Right lung (tissue), 10 donors: ENCODE results near the gene TPD52L2. TPM values are rescaled to one million over a fixed set of nuclear protein-coding genes. Genes with fewer than 3 reads are reported as not detected.

Experiments used
- DNase-seq, 2 donors: peaks; one replicate each; pipeline ENCODE4 v3.0.0-alpha.2; 2013
- long read RNA-seq, 8 donors: transcript quantifications; one replicate each; lab custom pipeline, GENCODE V29; 2026
- polyA plus RNA-seq, 5 donors: library from polyadenylated mRNA; unstranded; fragments of 120-200 nt; gene quantifications; one replicate each; pipeline versions ENCODE4 v1.2.1 to v1.2.3, GENCODE V29; 2013; ENCODE audit warnings: inconsistent platforms in 1 of 5, low replicate concordance in 1 of 5; ENCODE audit not compliant: insufficient read length in 5 of 5, insufficient read depth in 1 of 5

Gene TPD52L2
- polyA plus RNA-seq: 10 to 100 TPM; 81.9 to 93.7 (median 86.7) TPM
- long read RNA-seq, donor 1, full-length matches to known transcripts: 40 of 68 reads
- long read RNA-seq, donor 1, partial matches to known transcripts: 28 of 68 reads
- long read RNA-seq, donor 1, other reads (novel, unspliced or antisense): 0 of 68 reads
- long read RNA-seq, donor 2, full-length matches to known transcripts: 21 of 21 reads
- long read RNA-seq, donor 2, partial matches to known transcripts: 0 of 21 reads
- long read RNA-seq, donor 2, other reads (novel, unspliced or antisense): 0 of 21 reads
- long read RNA-seq, donor 3, full-length matches to known transcripts: 20 of 38 reads
- long read RNA-seq, donor 3, partial matches to known transcripts: 18 of 38 reads
- long read RNA-seq, donor 3, other reads (novel, unspliced or antisense): 0 of 38 reads
- long read RNA-seq, donor 4, full-length matches to known transcripts: 27 of 61 reads
- long read RNA-seq, donor 4, partial matches to known transcripts: 34 of 61 reads
- long read RNA-seq, donor 4, other reads (novel, unspliced or antisense): 0 of 61 reads
- long read RNA-seq, donor 5, full-length matches to known transcripts: 49 of 55 reads
- long read RNA-seq, donor 5, partial matches to known transcripts: 6 of 55 reads
- long read RNA-seq, donor 5, other reads (novel, unspliced or antisense): 0 of 55 reads
- long read RNA-seq, donor 6, full-length matches to known transcripts: 40 of 49 reads
- long read RNA-seq, donor 6, partial matches to known transcripts: 9 of 49 reads
- long read RNA-seq, donor 6, other reads (novel, unspliced or antisense): 0 of 49 reads
- long read RNA-seq, donor 7, full-length matches to known transcripts: 31 of 36 reads
- long read RNA-seq, donor 7, partial matches to known transcripts: 5 of 36 reads
- long read RNA-seq, donor 7, other reads (novel, unspliced or antisense): 0 of 36 reads
- long read RNA-seq, donor 8, full-length matches to known transcripts: 16 of 26 reads
- long read RNA-seq, donor 8, partial matches to known transcripts: 10 of 26 reads
- long read RNA-seq, donor 8, other reads (novel, unspliced or antisense): 0 of 26 reads

- peak; percentile 97 for DNase-seq
Measured at GRCh38 chr20:63864978-63865640, at the start of gene TPD52L2. Gene TPD52L2 (plus strand): TSS chr20:63865270. CDS start chr20:63865366, 96 bp downstream.

- DNase-seq: no peak
Measured at GRCh38 chr20:63815615-63816253, 49.3 kb upstream of the TPD52L2 start.

- DNase-seq: no peak
Measured at GRCh38 chr20:63819224-63819921, 45.7 kb upstream of the TPD52L2 start.

- no peak for DNase-seq
Measured at GRCh38 chr20:63821811-63822210, 43.3 kb upstream of the TPD52L2 start.

- no peak for DNase-seq
Measured at GRCh38 chr20:63822276-63822696, 42.8 kb upstream of the TPD52L2 start.

- DNase-seq: no peak
Measured at GRCh38 chr20:63823691-63824311, 41.3 kb upstream of the TPD52L2 start.

- no peak for DNase-seq
Measured at GRCh38 chr20:63825331-63826118, 39.5 kb upstream of the TPD52L2 start.

GRCh38 chr20:63826753-63827152 is 38.3 kb upstream of the TPD52L2 start:
- DNase-seq: no peak

GRCh38 chr20:63828124-63828523 is 36.9 kb upstream of the TPD52L2 start:
- DNase-seq: no peak

GRCh38 chr20:63828545-63828944 is 36.5 kb upstream of the TPD52L2 start:
- DNase-seq: no peak

- DNase-seq: no peak
Measured at GRCh38 chr20:63828951-63829350, 36.1 kb upstream of the TPD52L2 start.

GRCh38 chr20:63829603-63829944 is 35.5 kb upstream of the TPD52L2 start:
- no peak for DNase-seq

- no peak for DNase-seq
Measured at GRCh38 chr20:63829945-63830835, 34.9 kb upstream of the TPD52L2 start.

GRCh38 chr20:63830841-63831588 is 34.1 kb upstream of the TPD52L2 start, which contains the start of gene ZBTB46:
Gene ZBTB46 (minus strand): TSS chr20:63831264. CDS start chr20:63790757, 40,507 bp downstream.
- no peak for DNase-seq

- DNase-seq: no peak
Measured at GRCh38 chr20:63831646-63831992, 33.5 kb upstream of the TPD52L2 start.

- no peak for DNase-seq
Measured at GRCh38 chr20:63831993-63832686, 32.9 kb upstream of the TPD52L2 start.
